NCI-H748 (cell line): Measurements from ENCODE around the gene ZMYM4.
A peak's percentile ranks its signal among the peaks of the same experiment; 100 is the strongest.

Source experiments
- DNase-seq: peaks from one replicate; lab custom pipeline; 2025; ENCODE audit not compliant: unreplicated experiment; lab: John Stamatoyannopoulos, UW

The ZMYM4 gene

GRCh38 chr1:35274197-35274596 is 5.7 kb downstream of the ZMYM4 start:
- DNase-seq: no peak

GRCh38 chr1:35278886-35279554 is 10.5 kb downstream of the ZMYM4 start:
- no peak for DNase-seq

DNA sequence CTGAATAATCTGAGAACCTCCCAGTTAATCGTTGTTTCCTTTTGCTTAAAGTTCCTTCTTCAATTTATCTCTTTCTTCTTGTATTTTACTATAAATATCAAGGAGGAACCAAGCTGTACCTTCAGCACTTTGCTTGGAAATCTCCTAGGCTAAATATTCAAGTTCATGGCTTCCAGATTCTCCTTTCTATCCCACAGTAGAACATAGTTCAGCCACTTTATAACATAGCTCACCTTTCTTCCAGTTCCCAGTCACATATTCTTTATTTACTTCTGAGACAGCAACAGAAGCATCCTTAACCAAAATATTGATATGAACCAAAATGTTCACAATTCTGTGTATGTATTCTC is 11.0 kb downstream of the ZMYM4 start:
- DNase-seq: no peak

GRCh38 chr1:35280006-35280405 is 11.5 kb downstream of the ZMYM4 start:
- no peak for DNase-seq

- no peak for DNase-seq
Observed at GRCh38 chr1:35281565-35281964, 13.1 kb downstream of the ZMYM4 start.

DNA sequence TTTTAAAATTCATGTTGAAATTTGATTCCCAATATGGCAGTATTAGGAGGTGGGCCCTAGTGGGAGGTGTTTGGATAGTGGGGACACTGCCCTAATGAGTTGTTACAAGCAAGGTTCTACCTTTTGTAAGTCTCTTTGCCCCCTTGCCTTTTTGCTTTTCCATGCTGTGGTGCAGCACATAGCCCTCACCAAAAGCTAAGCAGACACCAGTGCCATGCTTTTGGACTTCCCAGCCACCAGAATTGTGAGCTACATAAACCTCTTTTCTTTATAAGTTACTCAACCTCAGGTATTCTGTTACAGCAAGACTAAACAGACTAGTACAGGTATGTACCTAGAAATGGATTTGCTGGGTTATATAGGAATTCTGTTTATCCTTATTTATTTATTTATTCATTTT is 13.7 kb downstream of the ZMYM4 start:
- DNase-seq: no peak

GRCh38 chr1:35284852-35285251 is 16.3 kb downstream of the ZMYM4 start:
- no peak for DNase-seq

DNA sequence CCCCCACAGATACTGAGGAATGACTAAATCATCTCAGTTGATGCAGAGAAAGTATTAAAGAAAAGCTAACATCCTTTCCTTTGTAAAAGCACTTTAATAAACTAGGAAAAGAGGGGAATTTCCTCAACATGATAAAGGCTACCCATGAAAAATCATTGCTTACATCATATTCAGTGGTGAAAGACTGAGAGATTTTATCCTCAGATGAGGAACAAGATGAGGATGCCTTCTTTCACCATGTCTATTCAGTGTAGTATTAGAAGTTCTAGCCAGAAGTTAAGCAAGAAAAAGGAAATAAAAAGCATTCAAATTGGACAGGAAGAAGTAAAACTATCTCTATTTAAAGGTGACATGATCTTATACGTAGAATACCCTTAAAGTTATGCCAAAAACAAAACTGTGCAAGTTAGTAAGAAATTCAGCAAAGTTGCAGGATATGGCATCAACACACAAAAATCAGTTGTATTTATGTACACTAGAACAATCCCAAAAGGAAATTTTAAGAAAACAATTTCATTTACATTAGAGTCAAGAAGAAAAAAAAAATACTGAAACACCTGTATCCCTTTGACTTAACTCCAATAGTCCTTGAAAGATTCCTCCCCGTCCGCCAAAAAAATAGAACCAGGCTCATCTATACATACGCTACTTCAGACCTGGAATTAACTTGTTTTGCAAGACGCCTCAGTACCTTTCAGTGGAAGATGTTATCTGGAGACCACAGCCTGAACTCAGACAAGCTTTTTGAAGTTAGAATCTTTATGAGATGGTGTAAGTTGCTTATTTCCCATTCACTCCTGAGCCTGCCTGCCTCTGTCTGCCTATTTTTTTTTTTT is 17.5 kb downstream of the ZMYM4 start:
- DNase-seq: no peak

DNA sequence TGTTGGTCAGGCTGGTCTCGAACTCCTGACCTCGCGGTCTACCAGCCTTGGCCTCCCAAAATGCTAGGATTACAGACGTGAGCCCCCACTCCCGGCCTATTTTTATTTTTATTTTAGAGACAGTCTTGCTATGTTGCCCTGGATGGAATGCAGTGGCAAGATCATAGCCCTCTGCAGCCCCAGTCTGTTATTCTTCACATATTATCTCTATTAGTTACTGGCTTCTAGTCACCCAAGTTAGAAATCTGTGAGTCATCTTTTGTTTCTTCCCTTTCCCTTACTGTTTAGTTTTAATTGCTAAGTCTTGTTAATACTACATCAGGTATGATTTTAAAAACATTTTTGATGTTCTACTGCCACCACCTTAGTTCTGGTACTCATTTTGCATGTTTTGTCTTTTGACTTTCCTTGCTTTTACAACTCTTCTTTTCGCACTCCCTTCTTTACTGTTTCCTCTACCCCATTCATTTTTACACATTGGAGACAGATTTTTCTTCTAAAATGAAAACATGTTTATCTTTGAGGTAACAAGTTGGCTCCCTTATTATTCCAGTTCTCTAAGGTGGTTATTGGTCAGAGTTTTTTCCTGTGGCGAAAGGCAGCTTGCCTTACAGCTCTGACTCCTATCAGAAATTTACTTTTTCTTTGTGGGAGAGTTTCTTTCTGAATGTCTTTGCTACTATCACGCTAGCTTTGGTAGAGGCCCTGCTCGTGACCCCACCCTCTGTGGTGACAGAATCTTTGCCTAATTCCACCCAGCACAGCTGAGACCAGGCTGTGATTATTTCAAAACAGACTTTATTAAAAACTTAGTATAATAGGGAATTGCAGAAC is 19.5 kb downstream of the ZMYM4 start:
- no peak for DNase-seq

DNA sequence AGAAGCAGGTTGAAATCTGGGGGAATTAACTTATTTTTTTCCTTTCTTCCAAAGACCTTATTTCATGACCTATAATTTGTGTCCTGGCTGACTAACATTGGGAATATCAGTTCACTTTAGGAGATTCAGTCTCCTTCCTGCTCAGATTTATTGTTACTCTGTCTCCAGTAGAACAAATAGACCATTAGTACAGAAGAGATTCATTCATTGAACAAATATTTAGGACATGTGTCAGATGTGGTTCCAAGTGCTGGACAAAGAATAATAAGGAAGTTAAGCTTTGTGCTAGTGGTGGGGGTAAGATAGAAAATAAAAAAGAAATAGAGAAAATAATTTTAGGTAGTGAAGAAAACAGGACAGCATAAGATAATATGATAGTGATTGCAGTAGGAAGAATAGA is 20.3 kb downstream of the ZMYM4 start:
- DNase-seq: no peak

GRCh38 chr1:35290452-35290851 is 21.9 kb downstream of the ZMYM4 start:
- no peak for DNase-seq

GRCh38 chr1:35294809-35295208 is 26.3 kb downstream of the ZMYM4 start:
- no peak for DNase-seq

DNA sequence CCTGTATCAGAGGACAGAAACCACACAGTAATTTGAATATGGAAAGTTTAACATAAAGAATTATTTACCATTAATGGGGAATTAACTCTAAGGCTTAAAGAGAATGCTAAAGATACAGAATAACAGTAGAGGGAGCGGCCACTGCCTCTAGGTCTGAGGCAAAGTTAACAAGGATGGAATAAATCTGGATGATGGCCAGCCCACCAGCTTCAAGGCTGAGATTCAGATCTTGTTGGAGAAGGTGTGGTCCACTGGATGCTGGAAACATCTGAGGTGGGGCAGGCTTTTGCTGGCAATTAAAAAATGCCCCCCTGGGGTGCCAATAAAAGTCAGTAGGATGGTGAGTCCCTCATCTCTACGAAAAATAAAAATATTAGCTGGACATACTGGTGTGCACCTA is 29.4 kb downstream of the ZMYM4 start:
- DNase-seq: no peak

DNA sequence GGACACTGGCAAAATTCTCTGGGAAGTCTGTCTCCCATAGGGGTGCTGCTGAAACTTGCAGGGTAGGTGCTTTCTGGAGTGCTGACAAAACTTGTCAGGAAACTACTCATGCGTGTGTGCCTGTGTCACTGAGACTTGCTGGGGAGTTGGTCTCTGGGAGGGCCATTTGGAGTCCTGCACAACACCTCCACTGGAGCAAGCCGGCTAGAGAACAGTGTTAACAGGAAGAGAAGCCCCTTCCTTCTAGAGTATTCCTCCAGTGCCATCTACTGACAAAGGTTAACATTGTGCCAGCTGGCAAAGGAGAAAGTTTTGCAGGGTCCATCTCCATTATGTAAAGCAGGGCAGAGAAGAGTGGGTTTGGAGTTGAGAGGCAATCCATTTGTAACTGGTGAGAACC is 30.0 kb downstream of the ZMYM4 start:
- peak; percentile 25 for DNase-seq

DNA sequence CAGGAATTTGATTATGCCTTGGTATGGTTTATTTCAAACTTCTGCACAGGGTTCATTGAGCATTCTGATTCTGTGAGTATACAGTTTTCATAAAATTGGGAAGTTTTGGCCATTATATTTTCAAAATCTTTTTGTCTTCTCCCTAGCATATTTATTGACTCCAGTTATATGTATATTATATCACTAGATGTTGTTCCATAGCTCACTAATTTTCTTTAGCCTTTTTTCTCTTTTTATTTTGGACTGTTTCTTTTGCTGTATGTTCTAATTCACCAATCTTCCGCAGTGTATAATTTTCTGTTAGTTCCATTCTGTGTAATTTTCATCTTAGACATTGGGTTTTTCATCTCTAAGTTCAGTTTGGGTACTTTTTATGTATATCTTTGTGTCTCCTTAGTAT is 31.9 kb downstream of the ZMYM4 start:
- no peak for DNase-seq

DNA sequence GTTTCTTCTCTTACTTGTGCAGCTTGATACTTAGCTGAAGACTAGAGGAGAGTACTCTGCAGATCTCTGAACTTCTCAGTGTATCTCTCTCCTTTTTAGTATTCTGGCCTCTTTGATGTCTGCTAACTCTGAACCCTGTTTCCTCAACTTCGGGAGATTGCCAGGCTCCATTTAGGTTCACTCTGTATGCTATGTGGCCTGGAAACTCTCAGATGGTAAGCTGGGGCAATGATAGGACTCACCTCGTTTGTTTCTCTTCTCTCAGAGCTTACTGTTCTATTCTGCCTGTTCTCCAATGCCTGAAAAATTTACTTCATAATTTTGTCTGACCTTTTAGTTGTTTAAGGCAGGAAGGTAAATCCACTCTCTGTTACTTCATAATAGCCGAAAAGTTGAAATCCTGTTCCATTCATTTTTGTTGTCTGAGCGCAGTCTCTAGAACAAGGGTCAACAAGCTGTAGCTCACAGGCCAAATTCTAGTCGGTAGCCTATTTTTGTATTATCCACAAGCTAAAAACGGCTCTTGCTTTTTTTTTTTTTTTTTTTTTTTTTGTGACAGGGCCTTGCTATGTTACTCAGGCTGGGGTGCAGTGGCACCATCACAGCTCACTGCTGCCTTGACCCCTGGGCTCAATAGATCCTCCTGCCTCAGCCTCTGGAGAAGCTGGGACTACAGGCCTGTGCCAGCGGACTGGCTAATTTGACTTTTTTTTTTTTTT is 33.3 kb downstream of the ZMYM4 start:
- DNase-seq: no peak

- no peak for DNase-seq
Observed at GRCh38 chr1:35305383-35305782, 36.9 kb downstream of the ZMYM4 start.

DNA sequence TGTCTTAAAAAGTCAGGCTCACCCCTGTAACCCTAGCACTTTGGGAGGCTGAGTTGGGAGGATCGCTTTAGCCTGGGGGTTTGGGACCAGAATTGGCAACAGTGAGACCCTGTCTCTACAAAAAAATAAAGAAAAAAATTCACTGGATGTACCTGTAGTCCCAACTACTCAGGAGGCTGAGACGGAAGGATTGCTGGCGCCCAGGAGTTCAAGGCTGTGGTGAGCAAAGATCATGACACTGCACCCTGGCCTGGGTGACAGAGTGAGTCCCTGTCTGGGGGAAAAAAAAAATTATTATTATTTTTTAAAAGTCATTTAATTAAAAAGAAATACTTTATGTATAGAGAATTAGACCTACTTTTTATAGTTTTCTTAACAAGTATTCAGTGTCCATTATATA is 47.1 kb downstream of the ZMYM4 start:
- no peak for DNase-seq

DNA sequence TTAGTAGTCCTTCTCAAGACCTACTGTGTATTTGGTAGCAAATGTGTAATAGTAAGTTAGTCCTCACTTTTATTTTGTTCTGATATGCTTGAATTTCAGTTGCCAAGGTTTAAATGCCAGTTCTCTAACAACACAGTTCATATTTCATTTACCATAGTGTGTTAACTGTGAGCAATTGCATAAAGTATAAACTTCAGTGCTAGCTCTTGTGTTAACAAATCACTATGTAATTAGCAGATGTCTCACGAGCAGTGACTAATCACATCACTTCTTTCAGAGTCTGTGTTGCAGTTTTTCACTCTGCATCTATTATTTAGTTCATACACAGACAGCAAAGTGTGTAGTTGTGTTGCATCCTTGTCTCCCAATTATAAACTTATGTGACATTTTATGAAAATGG is 47.8 kb downstream of the ZMYM4 start:
- DNase-seq: no peak

GRCh38 chr1:35319988-35320713 is 51.6 kb downstream of the ZMYM4 start:
- no peak for DNase-seq

DNA sequence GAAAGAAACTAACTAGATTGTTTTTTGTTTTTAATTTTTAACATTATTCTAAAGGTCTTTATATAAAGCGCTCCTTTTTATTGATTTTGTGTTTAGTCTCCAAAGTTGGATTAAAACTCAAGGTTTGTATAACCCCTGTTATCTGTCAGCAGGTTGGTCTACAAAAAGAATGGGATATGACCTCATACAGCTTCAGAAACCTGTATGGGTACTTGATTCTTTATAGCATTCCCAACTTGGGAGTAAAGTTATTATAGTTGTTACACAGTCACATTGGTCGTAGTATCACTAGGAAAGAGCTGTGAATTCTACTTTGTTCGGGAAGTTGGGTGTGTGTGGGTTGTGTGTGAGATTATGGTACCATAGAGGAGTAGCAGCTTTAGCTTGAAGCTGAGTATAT is 52.4 kb downstream of the ZMYM4 start:
- no peak for DNase-seq
